ENCODE results near the gene PACSIN2. TPM values are rescaled to one million over a fixed set of nuclear protein-coding genes. Genes with fewer than 3 reads are reported as not detected.

Gene PACSIN2
- total RNA-seq, 6 experiments from 2014 or later: 21.4 to 67.0 (median 47.1) TPM

- no peak for ATAC-seq
- intact Hi-C loops (cut with DNase I): no loop called here
- no peaks in the 10 kb centered on the region for H3K9me3 ChIP-seq
- no peak overlapping the region for H3K27ac ChIP-seq
- H3K27me3 ChIP-seq: no peaks in the 10 kb centered on the region
- no peak for DNase-seq
- H3K36me3 ChIP-seq: peaks cover 0 to 21% (median 4%) of the 10 kb centered on the region in 4 donors
- H3K4me1 ChIP-seq: peaks cover 0 to 61% (median 23%) of the 10 kb centered on the region in 4 donors
- TF ChIP-seq POLR2A (IDR thresholded peaks at IDR 0.05): no peak
- no peak for TF ChIP-seq CTCF (IDR thresholded peaks at IDR 0.05)
- 70% methylated on average over 4 of the region's 7 CpGs for WGBS (ENCODE audit: insufficient coverage, low coverage, low lambda C conversion rate, missing lambda C conversion rate)
- no peak overlapping the region for H3K4me3 ChIP-seq
Observed at GRCh38 chr22:42884616-42885375, 130.2 kb downstream of the PACSIN2 start.

GRCh38 chr22:42883970-42884369 lies 131.0 kb downstream of the PACSIN2 start:
- no peak for DNase-seq
- H3K4me3 ChIP-seq: no peak overlapping the region
- no peaks in the 10 kb centered on the region for H3K27me3 ChIP-seq
- WGBS (ENCODE audit: insufficient coverage, low coverage, low lambda C conversion rate, missing lambda C conversion rate): no CpG with 5 or more reads among the region's 9 CpGs
- intact Hi-C loops (cut with DNase I): no loop called here
- H3K27ac ChIP-seq: no peak overlapping the region
- H3K4me1 ChIP-seq: peaks cover 0 to 67% (median 26%) of the 10 kb centered on the region in 4 donors
- TF ChIP-seq POLR2A (IDR thresholded peaks at IDR 0.05): no peak
- TF ChIP-seq CTCF (IDR thresholded peaks at IDR 0.05): no peak
- no peaks in the 10 kb centered on the region for H3K9me3 ChIP-seq
- no peak for ATAC-seq
- H3K36me3 ChIP-seq: peaks cover 0 to 23% (median 5%) of the 10 kb centered on the region in 4 donors

- TF ChIP-seq POLR2A (IDR thresholded peaks at IDR 0.05) (no peak), CTCF (IDR thresholded peaks at IDR 0.05) (no peak)
- H3K27ac ChIP-seq: peak overlapping the region; percentile 71 to 93 (median 92)
- DNase-seq (no peak), ATAC-seq (no peak)
- WGBS (ENCODE audit: insufficient coverage, low coverage, low lambda C conversion rate, missing lambda C conversion rate): 84% methylated on average over 7 of the region's 8 CpGs
- intact Hi-C loops (cut with DNase I): no loop called here
- no peak overlapping the region for H3K4me3 ChIP-seq
- peaks cover 0 to 58% (median 22%) of the 10 kb centered on the region in 4 donors for H3K4me1 ChIP-seq
- no peaks in the 10 kb centered on the region for H3K27me3 ChIP-seq
- no peaks in the 10 kb centered on the region for H3K9me3 ChIP-seq
- H3K36me3 ChIP-seq: peaks cover 0 to 26% (median 12%) of the 10 kb centered on the region in 4 donors
Observed at GRCh38 chr22:42883121-42883520, 131.8 kb downstream of the PACSIN2 start.

- peak; percentile 84 to 96 (median 94) for DNase-seq
- TF ChIP-seq CTCF (IDR thresholded peaks at IDR 0.05) (no peak), POLR2A (IDR thresholded peaks at IDR 0.05) (peak; percentile 35)
- Histone ChIP-seq H3K4me3 (peak overlapping the region in 2 of 3 donors; percentile 1 to 20), H3K27ac (peak overlapping the region; percentile 71 to 93 (median 92)), H3K4me1 (peaks cover 0 to 50% (median 17%) of the 10 kb centered on the region in 4 donors), H3K36me3 (peaks cover 0 to 33% (median 14%) of the 10 kb centered on the region in 4 donors), H3K9me3 (no peaks in the 10 kb centered on the region), H3K27me3 (no peaks in the 10 kb centered on the region)
- ATAC-seq: peak; percentile 67 to 92 (median 86)
- 45% methylated on average over 5 of the region's 10 CpGs for WGBS (ENCODE audit: insufficient coverage, low coverage, low lambda C conversion rate, missing lambda C conversion rate)
- intact Hi-C loops (cut with DNase I): no loop called here
Observed at GRCh38 chr22:42881982-42882656, 132.8 kb downstream of the PACSIN2 start.
